Activated CD8-positive, alpha-beta memory T cell treated with anti-CD3 and anti-CD28 coated beads, Interleukin-2, amount 50 U/mL, for 1 hour (primary cell): Measurements from ENCODE around the gene GOLGA1.
"Not testable (repeated sequence)": the region's sequence is repeated elsewhere in the genome, so short reads cannot be mapped to it uniquely, and the experiment has no call there.

ENCODE experiments used
- DNase-seq: peaks from one replicate; pipeline ENCODE4 v3.0.0-alpha.2; 2020; ENCODE audit errors: extremely low read depth

GOLGA1 gene

DNA sequence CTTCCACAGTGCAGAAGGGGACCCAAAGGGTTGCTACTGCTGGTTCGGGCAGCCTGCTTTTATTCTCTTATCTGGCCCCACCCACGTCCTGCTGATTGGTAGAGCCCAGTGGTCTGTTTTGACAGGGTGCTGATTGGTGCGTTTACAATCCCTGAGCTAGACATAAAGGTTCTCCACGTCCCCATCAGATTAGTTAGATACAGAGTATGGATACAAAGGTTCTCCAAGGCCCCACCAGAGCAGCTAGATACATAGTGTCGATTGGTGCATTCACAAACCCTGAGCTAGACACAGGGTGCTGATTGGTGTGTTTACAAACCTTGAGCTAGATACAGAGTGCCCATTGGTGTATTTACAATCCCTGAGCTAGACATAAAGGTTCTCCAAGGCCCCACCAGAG, 102.8 kb downstream of the GOLGA1 start:
- not testable (repeated sequence) for DNase-seq

DNA sequence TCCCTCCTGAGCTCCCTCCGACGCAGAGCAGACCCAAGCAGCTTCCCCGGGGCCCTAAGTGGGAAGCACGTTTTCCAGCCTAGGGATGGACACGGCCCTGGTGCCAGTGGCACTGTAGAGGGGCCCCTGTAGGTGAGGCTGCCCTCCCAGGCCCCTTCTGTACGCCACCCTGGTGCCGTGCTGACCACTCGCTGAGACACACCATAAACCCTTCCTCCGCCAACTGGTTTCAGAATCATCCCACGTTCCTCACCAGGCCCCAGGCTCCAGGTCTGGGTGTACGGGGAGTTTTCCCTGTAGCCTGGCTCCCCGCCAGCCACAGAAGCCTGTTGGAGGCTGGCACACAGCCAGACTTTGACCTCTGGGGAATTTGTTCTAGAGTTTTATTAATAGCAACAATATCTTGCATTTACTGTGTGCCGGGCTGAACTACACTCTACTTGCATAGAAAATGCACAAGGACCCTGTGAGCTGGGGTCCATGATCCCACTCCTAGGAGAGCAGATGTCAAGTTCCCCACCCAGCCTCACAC, 105.8 kb downstream of the GOLGA1 start:
- no peak for DNase-seq

DNA sequence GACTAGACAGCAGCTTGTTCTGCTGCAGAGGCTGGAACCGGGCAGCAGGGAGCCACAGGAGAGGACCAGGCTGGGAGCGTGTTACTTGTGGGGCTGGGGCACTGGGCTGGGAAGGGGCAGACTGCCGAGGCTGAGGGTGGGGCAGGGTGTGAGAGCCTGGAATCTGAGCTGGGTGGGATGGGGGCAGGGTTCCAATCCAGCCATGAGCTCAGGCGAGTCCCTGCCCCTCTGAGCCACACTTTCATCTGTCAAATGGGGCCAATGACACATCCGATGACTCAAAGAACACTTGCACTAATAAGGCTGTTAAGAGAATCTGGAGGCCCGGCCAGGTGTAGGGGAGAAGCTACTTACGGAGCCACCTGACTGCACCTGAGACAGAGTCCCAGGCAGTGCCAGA, 106.3 kb downstream of the GOLGA1 start:
- DNase-seq, result no peak

DNA sequence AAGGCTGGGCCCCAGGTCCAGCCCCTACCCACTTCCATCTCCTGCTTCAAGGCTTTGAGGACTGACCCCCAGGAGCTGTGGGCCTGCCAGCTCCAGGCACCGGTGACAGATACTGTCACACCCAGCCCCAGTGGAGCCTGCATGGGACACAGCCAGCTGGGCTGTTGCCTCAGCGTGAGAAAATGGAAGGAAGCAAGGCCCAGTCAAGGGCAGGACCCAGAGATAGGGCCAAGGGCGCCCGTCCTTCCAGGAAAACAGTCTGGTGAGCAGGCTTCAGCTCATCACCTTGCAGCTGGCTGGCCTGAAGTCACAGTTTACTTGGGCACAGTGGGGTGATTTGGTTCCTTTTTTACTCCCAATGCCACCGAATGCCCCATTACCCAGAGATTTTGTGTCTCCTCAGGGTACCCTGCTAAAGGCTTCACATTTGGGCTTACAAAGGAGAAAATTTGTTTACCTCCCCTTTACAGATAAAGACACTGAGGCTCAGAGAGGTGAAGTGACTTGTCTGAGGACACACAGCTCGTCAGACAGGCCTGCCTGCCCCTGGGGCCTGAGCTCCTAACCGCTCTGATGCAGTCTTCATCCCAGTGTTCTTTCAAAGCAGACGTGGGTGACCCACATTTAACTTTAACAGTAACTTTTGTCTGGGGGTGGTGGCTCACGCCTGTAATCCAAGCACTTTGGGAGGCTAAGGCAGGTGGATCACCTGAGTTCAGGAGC, 109.1 kb downstream of the GOLGA1 start:
- DNase-seq, result no peak

DNA sequence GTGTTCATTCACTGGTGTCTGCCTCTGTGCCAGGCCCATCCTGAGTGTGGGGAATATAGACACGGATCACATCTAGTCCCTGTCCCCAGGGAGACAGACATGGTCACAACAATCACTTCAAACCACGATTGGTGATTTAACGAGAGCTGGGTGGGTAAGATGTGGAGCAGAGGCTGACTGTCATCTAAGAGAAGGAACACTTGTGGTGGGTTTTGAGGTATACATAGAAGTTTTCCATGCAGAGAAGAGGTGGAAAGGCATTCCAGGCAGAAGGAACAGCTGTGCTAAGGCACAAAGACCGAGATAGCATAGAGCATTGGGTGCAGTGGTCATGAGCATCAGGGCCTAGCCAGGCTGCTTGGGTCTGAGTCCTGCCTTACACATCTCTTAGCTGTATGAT, 110.3 kb downstream of the GOLGA1 start:
- no peak for DNase-seq

DNA sequence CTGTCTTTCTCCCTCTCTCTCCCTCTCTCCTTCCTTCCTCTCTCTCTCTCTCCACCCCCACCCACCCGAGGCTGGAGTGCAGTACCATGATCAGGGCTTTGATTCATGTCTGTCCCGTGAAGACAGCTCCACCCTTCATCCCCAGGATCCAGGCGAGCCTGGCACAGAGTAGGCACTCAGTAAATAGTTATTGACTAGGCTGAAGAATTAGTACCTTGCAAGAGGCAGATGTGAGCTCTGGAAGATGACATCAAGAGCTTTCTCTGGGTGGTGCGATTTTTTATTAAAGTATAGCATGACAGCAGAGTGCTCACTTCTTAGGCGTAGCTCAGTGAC, 111.6 kb downstream of the GOLGA1 start:
- no peak for DNase-seq

DNA sequence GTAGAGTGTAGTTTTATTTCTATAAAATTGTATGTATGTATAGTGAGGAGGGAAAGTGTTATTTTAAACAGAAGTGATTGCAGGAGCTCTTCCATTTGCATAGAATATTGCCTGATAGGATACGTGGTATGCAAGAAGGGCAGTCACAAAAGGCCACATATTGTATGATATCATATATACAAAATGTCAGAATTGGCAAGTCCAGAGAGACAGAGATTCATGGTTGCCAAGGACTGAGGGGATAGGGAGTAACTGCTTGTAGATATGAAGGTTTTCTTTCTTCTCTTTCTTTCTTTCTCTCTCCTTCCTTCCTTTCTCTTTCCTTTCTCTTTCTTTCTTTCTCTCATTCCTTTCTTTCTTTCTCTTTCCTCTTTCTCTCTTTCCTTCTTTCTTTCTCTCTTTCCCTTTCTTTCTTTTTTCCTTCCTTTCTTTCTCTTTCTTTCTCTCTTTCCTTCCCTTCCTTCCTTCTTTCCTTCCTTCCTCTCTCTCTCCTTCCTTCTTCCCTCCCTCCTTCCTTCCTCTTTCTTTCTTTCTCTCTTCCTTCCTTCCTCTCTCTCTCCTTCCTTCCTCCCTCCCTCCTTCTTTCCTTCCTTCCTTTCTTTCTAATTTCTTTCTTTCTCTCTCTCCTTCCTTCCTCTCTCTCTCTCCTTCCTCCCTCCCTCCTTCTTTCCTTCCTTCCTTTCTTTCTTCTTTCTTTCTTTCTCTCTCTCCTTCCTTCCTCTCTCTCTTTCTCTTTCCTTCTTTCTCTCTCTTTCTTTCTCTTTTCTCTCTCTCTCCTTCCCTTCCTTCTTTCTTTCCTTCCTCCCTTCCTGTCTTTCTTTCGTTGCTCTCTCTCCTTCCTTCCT, 112.2 kb downstream of the GOLGA1 start:
- no peak for DNase-seq
